HepG2 (cell line): ENCODE measurements around the gene RAB3GAP1. TPM values are rescaled to one million over a fixed set of nuclear protein-coding genes. Genes with fewer than 3 reads are reported as not detected.

Experiments
- ARNT2 ChIP-seq: sonication (generic); formaldehyde crosslinking; IDR thresholded peaks from 2 replicates; pipeline ENCODE4 v1.8.0; 2022; ENCODE audit warnings: mild to moderate bottlenecking, low read depth, missing genetic modification reagents, moderate library complexity
- CCDC6 ChIP-seq: sonication (generic); formaldehyde crosslinking; IDR thresholded peaks from 2 replicates; pipeline ENCODE4 v1.8.1; 2022; ENCODE audit warnings: mild to moderate bottlenecking, missing genetic modification reagents, moderate library complexity
- FOXA3 ChIP-seq: IDR thresholded peaks from 2 replicates; pipeline ENCODE4 v1.6.1; 2016; ENCODE audit warnings: missing genetic modification reagents, missing compliant biosample characterization
- FOXO1 ChIP-seq: sonication (generic); formaldehyde crosslinking; IDR thresholded peaks from 2 replicates; pipeline ENCODE4 v1.4.0; 2020; ENCODE audit warnings: missing genetic modification reagents
- NCOA2 ChIP-seq: sonication (generic); formaldehyde crosslinking; IDR thresholded peaks from 2 replicates; pipeline ENCODE4 v1.8.0; 2022; ENCODE audit warnings: inconsistent platforms
- RCOR2 ChIP-seq: IDR thresholded peaks from 2 replicates; pipeline ENCODE4 v1.6.1; 2016; ENCODE audit warnings: missing biosample characterization, missing genetic modification reagents
- REST ChIP-seq, 2 experiments: IDR thresholded peaks; 2 replicates each; pipeline ENCODE4 v1.6.1; 2011 to 2012; ENCODE audit warnings: low read length in 2 of 2, borderline replicate concordance in 1 of 2, low read depth in 1 of 2, mild to moderate bottlenecking in 1 of 2, moderate library complexity in 1 of 2
- ZBTB42 ChIP-seq: sonication (generic); formaldehyde crosslinking; IDR thresholded peaks from 2 replicates; pipeline ENCODE4 v1.5.0; 2020; ENCODE audit warnings: mild to moderate bottlenecking, missing genetic modification reagents
- ZNF136 ChIP-seq: sonication (generic); formaldehyde crosslinking; IDR thresholded peaks from 2 replicates; pipeline ENCODE4 v1.8.1; 2022; ENCODE audit warnings: low read depth, mild to moderate bottlenecking, moderate library complexity, missing genetic modification reagents
- ZNF318 ChIP-seq: sonication (generic); formaldehyde crosslinking; IDR thresholded peaks from 2 replicates; pipeline ENCODE4 v1.4.0; 2020; ENCODE audit warnings: mild to moderate bottlenecking, missing genetic modification reagents
- ZNF577 ChIP-seq: sonication (generic); formaldehyde crosslinking; IDR thresholded peaks from 2 replicates; pipeline ENCODE4 v1.4.0; 2020; ENCODE audit warnings: mild to moderate bottlenecking, low read depth, missing genetic modification reagents, borderline replicate concordance
- ZNF607 ChIP-seq: sonication (generic); formaldehyde crosslinking; IDR thresholded peaks from 2 replicates; pipeline ENCODE4 v1.5.1; 2020; ENCODE audit warnings: missing genetic modification reagents, mild to moderate bottlenecking, borderline replicate concordance
- polyA plus RNA-seq, 8 experiments: library from polyadenylated mRNA; depleted of rRNA in 3 of 8; stranded (reverse) in 7 of 8; unstranded in 1 of 8; fragments of >200 nt; fragmentation: Illumina TruSeq in 4 of 8; extraction: Trizol in 4 of 8; gene quantifications; 2 replicates each; pipeline versions ENCODE4 v1.2.1 to v1.2.3, GENCODE V29; 2011 to 2016; ENCODE audit warnings: low read depth in 4 of 8, missing spikeins in 1 of 8, mixed read lengths in 1 of 8; ENCODE audit not compliant: insufficient read depth in 1 of 8
- total RNA-seq, 5 experiments: library from RNA; depleted of rRNA; stranded (reverse); fragments of >200 nt; fragmentation: Illumina TruSeq; extraction: Trizol; gene quantifications; 2 replicates each; pipeline ENCODE4 v1.2.3, GENCODE V29; 2016; ENCODE audit warnings: low read depth in 1 of 5
- TF ChIP-seq, protein P1 (sequence below): sonication (generic); formaldehyde crosslinking; IDR thresholded peaks from 2 replicates; pipeline ENCODE4 v1.8.0; 2022; ENCODE audit warnings: missing genetic modification reagents, mild to moderate bottlenecking, moderate library complexity, borderline replicate concordance

RAB3GAP1 gene
- total and polyA plus RNA-seq, 2 of the 13 experiments (the other 11 are each of a cell fraction or from before 2014, with no cell fraction given) = 15.2 to 48.8 TPM

DNA sequence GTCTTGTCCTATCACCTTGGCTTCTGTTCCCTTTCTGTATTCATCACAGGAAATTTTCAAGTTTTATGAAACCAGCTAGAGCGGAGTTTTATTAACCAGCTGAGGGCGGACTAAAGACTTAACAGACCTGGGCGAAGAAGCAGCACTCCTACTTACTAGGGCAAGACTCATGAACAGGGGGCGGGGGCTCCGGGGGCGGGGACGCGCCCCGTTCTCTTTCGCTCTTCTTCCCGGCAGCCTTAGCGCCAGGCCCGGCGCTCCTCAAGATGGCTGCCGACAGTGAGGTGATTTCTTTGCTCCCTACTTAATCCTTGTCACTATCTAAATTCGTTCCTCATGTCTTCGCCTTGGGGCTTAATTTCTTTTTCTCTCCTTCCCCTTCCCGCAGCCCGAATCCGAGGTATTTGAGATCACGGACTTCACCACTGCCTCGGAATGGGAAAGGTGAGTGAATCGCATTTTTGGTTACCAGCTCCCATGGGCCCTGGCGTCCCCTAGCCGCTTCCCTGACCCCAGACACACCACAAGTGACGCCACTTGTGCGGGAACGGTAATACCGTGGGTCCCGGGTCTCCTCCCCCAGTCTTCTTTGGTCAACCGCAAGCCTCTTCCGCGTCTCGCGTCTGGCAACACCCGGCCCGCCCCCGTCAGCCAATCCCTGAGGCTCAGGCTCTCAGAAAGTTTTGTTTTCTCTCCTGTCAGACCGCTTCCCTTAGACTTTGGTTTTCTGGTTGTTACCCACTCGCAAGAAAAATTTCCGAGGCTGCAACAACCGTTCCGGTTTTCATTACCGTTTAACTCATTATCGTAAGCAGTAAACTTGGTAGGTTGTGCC lies at the start of gene RAB3GAP1 (continued):
- TF ChIP-seq ZNF577 (CRISPR knock-in tag) (no peak), NCOA2 (CRISPR knock-in tag) (peak; percentile 42; the same call in 1 of the 2 replicates), ZNF607 (CRISPR knock-in tag) (no peak), CCDC6 (no peak; the same call in 1 of the 2 replicates), RCOR2 (no peak), ARNT2 (CRISPR knock-in tag) (0 out of 2 replicates have a peak, but pooled peaks have one; percentile 58), FOXA3 (CRISPR knock-in tag) (no peak), ZNF318 (CRISPR knock-in tag) (no peak), ZBTB42 (CRISPR knock-in tag) (0 out of 2 replicates have a peak, but pooled peaks have one; percentile 55), FOXO1 (CRISPR knock-in tag) (peak; percentile 51; the same call in 1 of the 2 replicates), REST (IDR thresholded peaks at IDR 0.05; ENCODE audit: borderline replicate concordance in 1 of 2, low read depth in 1 of 2, low read length in 2 of 2) (peak in 1 of 2 experiments; percentile 54; a peak in 2 of 4 replicates), ZNF136 (CRISPR knock-in tag) (0 out of 2 replicates have a peak, but pooled peaks have one; percentile 71)
- TF ChIP-seq, protein P1, sequence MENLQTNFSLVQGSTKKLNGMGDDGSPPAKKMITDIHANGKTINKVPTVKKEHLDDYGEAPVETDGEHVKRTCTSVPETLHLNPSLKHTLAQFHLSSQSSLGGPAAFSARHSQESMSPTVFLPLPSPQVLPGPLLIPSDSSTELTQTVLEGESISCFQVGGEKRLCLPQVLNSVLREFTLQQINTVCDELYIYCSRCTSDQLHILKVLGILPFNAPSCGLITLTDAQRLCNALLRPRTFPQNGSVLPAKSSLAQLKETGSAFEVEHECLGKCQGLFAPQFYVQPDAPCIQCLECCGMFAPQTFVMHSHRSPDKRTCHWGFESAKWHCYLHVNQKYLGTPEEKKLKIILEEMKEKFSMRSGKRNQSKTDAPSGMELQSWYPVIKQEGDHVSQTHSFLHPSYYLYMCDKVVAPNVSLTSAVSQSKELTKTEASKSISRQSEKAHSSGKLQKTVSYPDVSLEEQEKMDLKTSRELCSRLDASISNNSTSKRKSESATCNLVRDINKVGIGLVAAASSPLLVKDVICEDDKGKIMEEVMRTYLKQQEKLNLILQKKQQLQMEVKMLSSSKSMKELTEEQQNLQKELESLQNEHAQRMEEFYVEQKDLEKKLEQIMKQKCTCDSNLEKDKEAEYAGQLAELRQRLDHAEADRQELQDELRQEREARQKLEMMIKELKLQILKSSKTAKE (CRISPR knock-in tag) = no peak; the same call in 1 of the 2 replicates
